ENCODE results near the gene COL28A1. TPM values are rescaled to one million over a fixed set of nuclear protein-coding genes. Genes with fewer than 3 reads are reported as not detected.

COL28A1 gene
- total RNA-seq, 1 donor from 2014 or later, result 0.60 TPM

- Histone ChIP-seq H3K4me3 (no peak overlapping the region), H3F3A (ENCODE audit: low read depth) (no peaks in the 10 kb centered on the region), H3K4me1 (peaks cover 3% of the 10 kb centered on the region), H3K79me2 (ENCODE audit: low read depth) (no peaks in the 10 kb centered on the region), H3K27ac (no peak overlapping the region), H2AFZ (replicated peaks) (no peak overlapping the region), H3K27me3 (no peaks in the 10 kb centered on the region), H3K9me3 (ENCODE audit: low read depth) (no peaks in the 10 kb centered on the region), H3K36me3 (no peaks in the 10 kb centered on the region), H3K4me2 (no peak overlapping the region), H4K20me1 (ENCODE audit: low read depth) (no peaks in the 10 kb centered on the region), H3K9ac (no peak overlapping the region)
- Mint-ChIP-seq H3K9me3 (no peaks in the 10 kb centered on the region), H3K27ac (no peak overlapping the region), H3K4me1 (peaks cover 7% of the 10 kb centered on the region), H3K4me3 (no peak overlapping the region), H3K36me3 (no peaks in the 10 kb centered on the region), H3K27me3 (ENCODE audit: insufficient read depth, low read depth) (peaks cover 2% of the 10 kb centered on the region)
- TF ChIP-seq CTCF (IDR thresholded peaks at IDR 0.05) (peak; percentile 30), EZH2 (IDR thresholded peaks at IDR 0.05) (no peak)
- DNase-seq (ENCODE audit: low spot score), result peak; percentile 15
These were observed 204.7 kb downstream of the COL28A1 start for GRCh38 chr7:7330997-7331396.

- no peak overlapping the region for H3K4me3 Mint-ChIP-seq
- no peaks in the 10 kb centered on the region for H3K36me3 ChIP-seq
- no peak overlapping the region for H3K4me3 ChIP-seq
- no peaks in the 10 kb centered on the region for H4K20me1 ChIP-seq (ENCODE audit: low read depth)
- H3K9me3 Mint-ChIP-seq, result no peaks in the 10 kb centered on the region
- no peak overlapping the region for H3K27ac ChIP-seq
- H3K4me1 ChIP-seq, result peaks cover 3% of the 10 kb centered on the region
- no peak overlapping the region for H3K27ac Mint-ChIP-seq
- H3K9ac ChIP-seq, result no peak overlapping the region
- no peaks in the 10 kb centered on the region for H3F3A ChIP-seq (ENCODE audit: low read depth)
- H3K4me1 Mint-ChIP-seq, result peaks cover 7% of the 10 kb centered on the region
- no peaks in the 10 kb centered on the region for H3K9me3 ChIP-seq (ENCODE audit: low read depth)
- no peak for TF ChIP-seq CTCF (IDR thresholded peaks at IDR 0.05)
- no peak for TF ChIP-seq EZH2 (IDR thresholded peaks at IDR 0.05)
- TF ChIP-seq EZH2phosphoT487 (IDR thresholded peaks at IDR 0.05), result no peak
- H2AFZ ChIP-seq (replicated peaks), result no peak overlapping the region
- no peak overlapping the region for H3K4me2 ChIP-seq
- no peaks in the 10 kb centered on the region for H3K27me3 Mint-ChIP-seq (ENCODE audit: insufficient read depth, low read depth)
- no peaks in the 10 kb centered on the region for H3K27me3 ChIP-seq
- no peaks in the 10 kb centered on the region for H3K79me2 ChIP-seq (ENCODE audit: low read depth)
- H3K36me3 Mint-ChIP-seq, result no peaks in the 10 kb centered on the region
- peak; percentile 52 for DNase-seq (ENCODE audit: low spot score)
These were observed 206.3 kb downstream of the COL28A1 start for GRCh38 chr7:7329326-7329725.

- Histone ChIP-seq H3K4me1 (peaks cover 3% of the 10 kb centered on the region), H3K36me3 (no peaks in the 10 kb centered on the region), H3K4me2 (no peak overlapping the region), H3K9me3 (ENCODE audit: low read depth) (no peaks in the 10 kb centered on the region), H3F3A (ENCODE audit: low read depth) (no peaks in the 10 kb centered on the region), H3K4me3 (no peak overlapping the region), H3K27me3 (no peaks in the 10 kb centered on the region), H3K79me2 (ENCODE audit: low read depth) (no peaks in the 10 kb centered on the region), H4K20me1 (ENCODE audit: low read depth) (no peaks in the 10 kb centered on the region), H2AFZ (replicated peaks) (no peak overlapping the region), H3K9ac (no peak overlapping the region), H3K27ac (no peak overlapping the region)
- H3K9me3 Mint-ChIP-seq, result no peaks in the 10 kb centered on the region
- H3K27me3 Mint-ChIP-seq (ENCODE audit: insufficient read depth, low read depth), result no peaks in the 10 kb centered on the region
- TF ChIP-seq EZH2phosphoT487 (IDR thresholded peaks at IDR 0.05), result no peak
- TF ChIP-seq CTCF (IDR thresholded peaks at IDR 0.05), result no peak
- TF ChIP-seq EZH2 (IDR thresholded peaks at IDR 0.05), result no peak
- H3K36me3 Mint-ChIP-seq, result no peaks in the 10 kb centered on the region
- no peak overlapping the region for H3K27ac Mint-ChIP-seq
- H3K4me3 Mint-ChIP-seq, result no peak overlapping the region
- no peak for DNase-seq (ENCODE audit: low spot score)
- H3K4me1 Mint-ChIP-seq, result peaks cover 21% of the 10 kb centered on the region
These were observed 208.2 kb downstream of the COL28A1 start for GRCh38 chr7:7327423-7327822.

Measured in neural progenitor cell (in vitro differentiated cells).